C4-2B (cell line): ENCODE data around the gene CITED1.
A peak's percentile ranks its signal among the peaks of the same experiment; 100 is the strongest.

Experiments
- H3K27ac ChIP-seq: fragments of 450-650 bp; 2 replicates; pipeline ENCODE4 v1.5.1; 2017
- CTCF ChIP-seq: fragments of 450-650 bp; conservative IDR thresholded peaks from 2 replicates; pipeline ENCODE4 v1.5.1; 2017; ENCODE audit warnings: mild to moderate bottlenecking
- ZFX ChIP-seq: fragments of 450-650 bp; IDR thresholded peaks from 2 replicates; pipeline ENCODE4 v1.6.1; 2017

Gene CITED1

GRCh38 chrX:72316408-72317110, 10.8 kb upstream of the CITED1 start:
- no peak for TF ChIP-seq CTCF
- TF ChIP-seq ZFX, result no peak
- no peak overlapping the region for H3K27ac ChIP-seq

GRCh38 chrX:72314881-72315280, 9.2 kb upstream of the CITED1 start:
- TF ChIP-seq CTCF, result no peak
- TF ChIP-seq ZFX, result no peak
- H3K27ac ChIP-seq, result no peak overlapping the region

GRCh38 chrX:72313707-72314641, 8.3 kb upstream of the CITED1 start:
- no peak overlapping the region for H3K27ac ChIP-seq
- TF ChIP-seq CTCF (no peak), ZFX (no peak)

- TF ChIP-seq CTCF (no peak), ZFX (no peak)
- H3K27ac ChIP-seq, result no peak overlapping the region
Measured at GRCh38 chrX:72312311-72312940, 6.7 kb upstream of the CITED1 start.

GRCh38 chrX:72309297-72310071, 3.8 kb upstream of the CITED1 start:
- peak overlapping the region; percentile 32; the same call in 1 of the 2 replicates for H3K27ac ChIP-seq
- no peak for TF ChIP-seq CTCF
- TF ChIP-seq ZFX, result no peak

- H3K27ac ChIP-seq, result peak overlapping the region; percentile 32; the same call in 1 of the 2 replicates
- no peak for TF ChIP-seq ZFX
- no peak for TF ChIP-seq CTCF
Measured at GRCh38 chrX:72308566-72309296, 3.0 kb upstream of the CITED1 start.
